Gastroesophageal sphincter (tissue), 4 donors: ENCODE results near the gene PCID2. TPM values are rescaled to one million over a fixed set of nuclear protein-coding genes. Genes with fewer than 3 reads are reported as not detected.

Experiments
- ATAC-seq: fragments of 150-250 bp; one replicate; pipeline ENCODE4 v1.9.1; 2016; ENCODE audit warnings: mild to moderate bottlenecking, moderate library complexity
- H3K27ac ChIP-seq, 4 donors: fragments of 200-600 bp; sonication (generic) in 3 of 4; 1 replicate in 3 of 4; 2 replicates in 1 of 4; pipeline ENCODE4 v1.5.1; 2016 to 2019
- H3K27me3 ChIP-seq: fragments of 200-600 bp; sonication (generic); one replicate; pipeline ENCODE4 v1.5.1; 2019
- H3K36me3 ChIP-seq, 2 donors: fragments of 200-600 bp; sonication (generic); one replicate each; pipeline ENCODE4 v1.5.1; 2019; ENCODE audit warnings: control low read depth in 1 of 2
- H3K4me1 ChIP-seq, 3 donors: fragments of 200-600 bp; sonication (generic); 1 replicate in 2 of 3; 2 replicates in 1 of 3; pipeline ENCODE4 v1.5.1; 2016 to 2019; ENCODE audit warnings: control low read depth in 2 of 3
- H3K4me3 ChIP-seq, 2 donors: fragments of 200-600 bp; sonication (generic); one replicate each; pipeline ENCODE4 v1.5.1; 2019; ENCODE audit warnings: mild to moderate bottlenecking in 1 of 2, moderate library complexity in 1 of 2
- H3K9me3 ChIP-seq, 3 donors: fragments of 200-600 bp; sonication (generic); one replicate each; pipeline ENCODE4 v1.5.1; 2017 to 2019; ENCODE audit warnings: control low read depth in 2 of 3
- EP300 ChIP-seq: sonication (generic); formaldehyde crosslinking; IDR thresholded peaks from one replicate; pipeline ENCODE4 v1.6.1; 2017; ENCODE audit warnings: antibody characterized with exemption, mild to moderate bottlenecking
- POLR2A ChIP-seq, 2 donors: fragments of 450-650 bp; IDR thresholded peaks; one replicate each; pipeline ENCODE4 v1.6.1; 2017; ENCODE audit warnings: antibody characterized with exemption in 2 of 2, mild to moderate bottlenecking in 2 of 2, moderate library complexity in 1 of 2
- POLR2AphosphoS5 ChIP-seq: sonication (generic); formaldehyde crosslinking; IDR thresholded peaks from one replicate; pipeline ENCODE4 v1.6.1; 2017; ENCODE audit warnings: antibody characterized with exemption
- WGBS, 2 donors: methylation state at CpG; one replicate each; pipeline ENCODE4 v1.1.5; 2018; ENCODE audit warnings: low coverage in 1 of 2; 5-methylcytosine and 5-hydroxymethylcytosine counted together
- total RNA-seq, 4 donors: library from RNA; depleted of rRNA; stranded (reverse); fragments of >200 nt; gene quantifications; one replicate each; pipeline ENCODE4 v1.1.0, GENCODE V29; 2016
- TF ChIP-seq, protein P1 (sequence below), 4 experiments: fragments of 200-600 bp in 2 of 4; fragments of 450-650 bp in 2 of 4; sonication (generic) in 1 of 4; IDR thresholded peaks; one replicate each; pipeline ENCODE4 v1.5.1; 2017 to 2019; ENCODE audit warnings: antibody characterized with exemption in 4 of 4, mild to moderate bottlenecking in 2 of 4, moderate library complexity in 2 of 4

PCID2 gene
- total RNA-seq, 4 donors from 2014 or later, result 43.7 to 76.0 (median 48.8) TPM

DNA sequence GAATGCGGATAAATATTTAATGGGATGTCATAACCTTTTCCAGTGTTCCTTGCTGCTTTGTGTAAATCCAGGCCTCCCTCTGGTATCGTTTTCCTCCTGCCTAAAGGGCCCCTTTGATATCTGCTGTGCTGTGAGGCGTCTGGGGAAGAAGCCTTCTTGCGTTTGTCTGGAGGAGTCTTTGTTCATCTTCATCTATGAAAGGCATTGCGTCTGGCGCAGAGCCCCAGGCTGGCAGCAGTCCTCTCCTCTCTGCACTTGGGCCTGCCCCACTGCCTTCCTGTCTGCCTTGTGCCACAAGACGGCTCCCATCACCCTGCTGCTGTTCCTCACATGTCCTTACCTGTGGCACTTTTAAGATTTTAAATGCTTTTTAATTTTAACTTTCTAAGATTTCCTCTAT, 40.3 kb downstream of the PCID2 start:
- Histone ChIP-seq H3K27ac (no peak overlapping the region), H3K27me3 (peaks cover 5% of the 10 kb centered on the region), H3K4me1 (no peaks in the 10 kb centered on the region), H3K9me3 (peaks cover 0 to 5% (median 0%) of the 10 kb centered on the region in 3 donors), H3K36me3 (peaks cover 0 to 40% of the 10 kb centered on the region in 2 donors), H3K4me3 (no peak overlapping the region)
- TF ChIP-seq POLR2A (IDR thresholded peaks at IDR 0.05) (no peak), POLR2AphosphoS5 (no peak), EP300 (no peak)
- TF ChIP-seq, protein P1, sequence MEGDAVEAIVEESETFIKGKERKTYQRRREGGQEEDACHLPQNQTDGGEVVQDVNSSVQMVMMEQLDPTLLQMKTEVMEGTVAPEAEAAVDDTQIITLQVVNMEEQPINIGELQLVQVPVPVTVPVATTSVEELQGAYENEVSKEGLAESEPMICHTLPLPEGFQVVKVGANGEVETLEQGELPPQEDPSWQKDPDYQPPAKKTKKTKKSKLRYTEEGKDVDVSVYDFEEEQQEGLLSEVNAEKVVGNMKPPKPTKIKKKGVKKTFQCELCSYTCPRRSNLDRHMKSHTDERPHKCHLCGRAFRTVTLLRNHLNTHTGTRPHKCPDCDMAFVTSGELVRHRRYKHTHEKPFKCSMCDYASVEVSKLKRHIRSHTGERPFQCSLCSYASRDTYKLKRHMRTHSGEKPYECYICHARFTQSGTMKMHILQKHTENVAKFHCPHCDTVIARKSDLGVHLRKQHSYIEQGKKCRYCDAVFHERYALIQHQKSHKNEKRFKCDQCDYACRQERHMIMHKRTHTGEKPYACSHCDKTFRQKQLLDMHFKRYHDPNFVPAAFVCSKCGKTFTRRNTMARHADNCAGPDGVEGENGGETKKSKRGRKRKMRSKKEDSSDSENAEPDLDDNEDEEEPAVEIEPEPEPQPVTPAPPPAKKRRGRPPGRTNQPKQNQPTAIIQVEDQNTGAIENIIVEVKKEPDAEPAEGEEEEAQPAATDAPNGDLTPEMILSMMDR (IDR thresholded peaks at IDR 0.05), result no peak
- ATAC-seq, result no peak
- 75 to 81% methylated on average over 6 to 7 of the region's 7 CpGs for WGBS, 2 donors

DNA sequence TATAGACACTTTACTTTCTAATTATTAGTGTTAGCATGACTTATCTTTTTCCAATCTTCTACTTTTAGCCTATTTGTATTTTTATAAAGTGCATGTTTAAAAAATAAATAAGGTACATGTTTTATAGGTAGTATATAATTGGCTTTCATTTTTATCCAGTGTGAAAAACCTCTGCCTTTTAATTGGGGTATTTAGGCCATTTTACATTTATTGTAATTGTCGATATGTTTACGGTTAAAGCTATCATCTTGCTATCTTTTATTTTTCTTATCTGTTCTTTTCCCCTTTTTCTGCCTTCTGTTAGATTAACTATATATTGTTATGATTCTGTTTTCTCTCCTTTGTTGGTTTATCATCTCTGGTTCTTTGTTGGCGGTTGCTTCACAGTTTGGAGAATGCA, 40.9 kb downstream of the PCID2 start:
- Histone ChIP-seq H3K36me3 (peaks cover 0 to 34% of the 10 kb centered on the region in 2 donors), H3K27me3 (peaks cover 11% of the 10 kb centered on the region), H3K4me3 (no peak overlapping the region), H3K4me1 (no peaks in the 10 kb centered on the region), H3K9me3 (peaks cover 0 to 5% (median 0%) of the 10 kb centered on the region in 3 donors), H3K27ac (no peak overlapping the region)
- TF ChIP-seq POLR2A (IDR thresholded peaks at IDR 0.05) (no peak), POLR2AphosphoS5 (no peak), EP300 (no peak)
- TF ChIP-seq, protein P1 (IDR thresholded peaks at IDR 0.05), result no peak
- no peak for ATAC-seq
- 100% methylated on average over 2 to 3 of the region's 3 CpGs for WGBS, 2 donors

DNA sequence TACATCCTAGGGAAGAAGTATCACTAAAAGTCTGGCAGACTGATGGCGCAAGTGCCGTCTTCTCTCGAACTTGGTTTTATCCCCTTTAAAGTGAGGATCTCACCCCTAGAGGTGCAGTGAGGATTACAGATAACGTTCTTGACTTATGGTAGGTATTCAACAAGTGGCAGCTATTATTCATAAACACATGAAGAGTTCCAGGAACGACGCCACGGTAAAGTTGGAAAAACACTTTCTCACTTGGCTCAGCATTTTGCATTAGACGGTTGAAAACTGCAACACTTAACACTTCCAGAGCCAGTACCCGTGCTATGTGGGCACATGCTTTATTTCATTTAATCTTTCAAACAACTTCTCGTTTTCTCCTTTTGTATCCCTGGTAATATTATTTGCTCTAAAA, 41.3 kb downstream of the PCID2 start:
- TF ChIP-seq POLR2AphosphoS5 (no peak), EP300 (no peak), POLR2A (IDR thresholded peaks at IDR 0.05) (no peak)
- TF ChIP-seq, protein P1 (IDR thresholded peaks at IDR 0.05), result no peak
- WGBS, 2 donors, result 73 to 85% methylated on average over 7 to 10 of the region's 10 CpGs
- H3K27ac ChIP-seq, result no peak overlapping the region
- H3K27me3 ChIP-seq, result peaks cover 12% of the 10 kb centered on the region
- H3K4me3 ChIP-seq, result no peak overlapping the region
- H3K9me3 ChIP-seq, result peaks cover 0 to 5% (median 0%) of the 10 kb centered on the region in 3 donors
- ATAC-seq, result no peak
- peaks cover 0 to 30% of the 10 kb centered on the region in 2 donors for H3K36me3 ChIP-seq
- no peaks in the 10 kb centered on the region for H3K4me1 ChIP-seq

DNA sequence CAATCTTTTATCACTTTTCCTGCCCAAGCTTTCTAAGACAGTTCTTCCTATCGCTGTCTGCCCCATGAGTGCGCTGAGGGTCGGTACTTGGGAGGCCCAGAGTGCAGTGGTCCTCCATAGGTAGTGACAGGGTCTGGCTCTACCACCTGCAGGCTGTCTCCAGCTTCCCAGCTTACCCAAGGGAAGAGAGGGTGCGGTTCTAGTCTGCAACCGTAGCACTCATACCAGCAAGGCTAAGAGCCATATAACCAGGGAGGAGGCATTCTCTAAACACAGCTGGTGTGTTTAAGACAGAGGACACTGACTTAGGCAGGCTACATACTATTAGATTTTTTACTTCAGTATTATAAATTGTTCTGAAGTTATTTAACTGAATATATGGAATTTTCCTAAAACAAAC, 41.8 kb downstream of the PCID2 start:
- 67 to 83% methylated on average over 2 of the region's 5 CpGs for whole genome bisulfite sequencing, 2 donors
- Histone ChIP-seq H3K36me3 (peaks cover 0 to 25% of the 10 kb centered on the region in 2 donors), H3K4me1 (no peaks in the 10 kb centered on the region), H3K27me3 (peaks cover 12% of the 10 kb centered on the region), H3K9me3 (peaks cover 0 to 5% (median 0%) of the 10 kb centered on the region in 3 donors), H3K4me3 (no peak overlapping the region), H3K27ac (no peak overlapping the region)
- no peak for ATAC-seq
- TF ChIP-seq POLR2A (IDR thresholded peaks at IDR 0.05) (no peak), POLR2AphosphoS5 (no peak)

DNA sequence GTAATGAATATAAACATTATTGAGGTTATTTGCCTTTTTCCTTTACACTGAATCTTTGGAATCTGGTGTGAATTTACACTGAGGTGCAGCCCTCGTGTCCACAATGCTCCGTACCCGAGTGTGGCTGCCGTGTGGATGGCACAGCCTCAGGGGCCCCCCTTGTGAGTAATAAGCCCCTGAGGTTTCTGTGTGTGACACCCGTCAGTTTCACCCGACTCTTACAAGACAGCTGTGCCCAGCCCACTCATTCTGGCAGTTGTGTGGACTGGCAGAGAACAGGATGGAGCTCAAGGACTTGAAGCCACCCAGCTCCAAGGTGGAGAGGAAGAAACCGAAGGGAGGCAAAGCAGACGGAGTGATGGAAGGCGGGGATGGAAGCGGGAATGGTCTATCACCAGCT, 42.2 kb downstream of the PCID2 start:
- peaks cover 0 to 21% of the 10 kb centered on the region in 2 donors for H3K36me3 ChIP-seq
- no peak overlapping the region for H3K27ac ChIP-seq
- TF ChIP-seq EP300, result no peak
- no peak for TF ChIP-seq POLR2AphosphoS5
- TF ChIP-seq POLR2A (IDR thresholded peaks at IDR 0.05), result no peak
- TF ChIP-seq, protein P1 (IDR thresholded peaks at IDR 0.05), result no peak
- no peaks in the 10 kb centered on the region for H3K4me1 ChIP-seq
- H3K9me3 ChIP-seq, result peaks cover 0 to 5% (median 0%) of the 10 kb centered on the region in 3 donors
- H3K27me3 ChIP-seq, result peaks cover 16% of the 10 kb centered on the region
- WGBS, 2 donors, result 60 to 86% methylated on average over 1 to 6 of the region's 10 CpGs
- no peak overlapping the region for H3K4me3 ChIP-seq
- no peak for ATAC-seq
